Caco-2 (cell line): ENCODE measurements around the gene FES. TPM values are rescaled to one million over a fixed set of nuclear protein-coding genes. Genes with fewer than 3 reads are reported as not detected.

Source experiments
- BruUV-seq: library from RNA; stranded (reverse); fragments of 400-500 nt; replicated peaks from 2 replicates; lab custom pipeline; 2021; lab: Mats Ljungman, UMichigan
- CTCF ChIA-PET: fragments of 300-600 bp; sonication (Branson Sonifier 250); formaldehyde crosslinking; loops from one replicate; lab custom pipeline; 2022; ENCODE audit warnings: antibody characterized with exemption; lab: Charles Lee
- POLR2A ChIA-PET: fragments of 300-600 bp; sonication (Branson Sonifier 250); formaldehyde crosslinking; loops from one replicate; lab custom pipeline; 2022; ENCODE audit warnings: antibody characterized with exemption; lab: Charles Lee
- DNase-seq, 2 experiments: peaks; one replicate each; pipeline versions ENCODE4 v3.0.0 to v3.0.0-alpha.2; 2020 to 2022
- H3K27me3 ChIP-seq: replicated peaks from 2 replicates; pipeline ENCODE4 v1.6.0; 2011; ENCODE audit warnings: low read length; ENCODE audit not compliant: control insufficient read depth, insufficient read depth
- H3K36me3 ChIP-seq: 2 replicates; pipeline ENCODE4 v1.5.1; 2011; ENCODE audit warnings: low read length; ENCODE audit not compliant: control insufficient read depth, insufficient read depth
- H3K4me1 ChIP-seq: fragments of 250-450 bp; sonication (Bioruptor Pico); 2 replicates; pipeline ENCODE4 v1.5.1; 2020; ENCODE audit warnings: mild to moderate bottlenecking
- H3K4me3 ChIP-seq: 2 replicates; pipeline ENCODE4 v1.5.1; 2011; ENCODE audit warnings: low read depth, mild to moderate bottlenecking, control low read depth, low read length
- H3K9me3 ChIP-seq: fragments of 250-450 bp; sonication (Bioruptor Pico); 2 replicates; pipeline ENCODE4 v1.5.1; 2020; ENCODE audit warnings: mild to moderate bottlenecking, moderate library complexity
- H3K27ac Mint-ChIP-seq: one replicate; pipeline ENCODE4 v1.8.0; 2022; ENCODE audit warnings: mixed read lengths; ENCODE audit not compliant: unreplicated experiment
- H3K27me3 Mint-ChIP-seq: one replicate; pipeline ENCODE4 v1.8.0; 2022; ENCODE audit warnings: mixed read lengths; ENCODE audit not compliant: insufficient read depth, unreplicated experiment
- H3K36me3 Mint-ChIP-seq: one replicate; pipeline ENCODE4 v1.8.0; 2022; ENCODE audit warnings: mild to moderate bottlenecking, mixed read lengths; ENCODE audit not compliant: insufficient read depth, unreplicated experiment
- H3K4me1 Mint-ChIP-seq: one replicate; pipeline ENCODE4 v1.8.0; 2022; ENCODE audit warnings: low read depth, mixed read lengths; ENCODE audit not compliant: unreplicated experiment
- H3K4me3 Mint-ChIP-seq: one replicate; pipeline ENCODE4 v1.8.0; 2022; ENCODE audit warnings: mild to moderate bottlenecking, moderate library complexity, mixed read lengths; ENCODE audit not compliant: unreplicated experiment
- H3K9me3 Mint-ChIP-seq: one replicate; pipeline ENCODE4 v1.8.0; 2022; ENCODE audit warnings: mixed read lengths; ENCODE audit not compliant: unreplicated experiment
- intact Hi-C: fragments of 100-400 bp; cut with micrococcal nuclease; formaldehyde crosslinking; loops from one replicate; pipeline ENCODE4 v1.10.0; 2022; ENCODE audit not compliant: unreplicated experiment
- total RNA-seq: library from RNA; stranded (reverse); gene quantifications from 2 replicates; pipeline ENCODE4 v1.2.3, GENCODE V29; 2022
- TF ChIP-seq, protein P1 (sequence below), 2 experiments: fragments of 200-600 bp in 1 of 2; IDR thresholded peaks; 1 replicate in 1 of 2; 2 replicates in 1 of 2; pipeline versions ENCODE4 v1.5.1 to v1.8.0; 2011 to 2022; ENCODE audit warnings: antibody characterized with exemption in 1 of 2, control low read depth in 1 of 2, inconsistent platforms in 1 of 2, low read depth in 1 of 2, low read length in 1 of 2, mild to moderate bottlenecking in 1 of 2, moderate library complexity in 1 of 2; ENCODE audit not compliant: insufficient read depth in 1 of 2, severe bottlenecking in 1 of 2, unreplicated experiment in 1 of 2

Gene FES
- total RNA-seq, 1 experiment from 2014 or later = 1.7 TPM

DNA sequence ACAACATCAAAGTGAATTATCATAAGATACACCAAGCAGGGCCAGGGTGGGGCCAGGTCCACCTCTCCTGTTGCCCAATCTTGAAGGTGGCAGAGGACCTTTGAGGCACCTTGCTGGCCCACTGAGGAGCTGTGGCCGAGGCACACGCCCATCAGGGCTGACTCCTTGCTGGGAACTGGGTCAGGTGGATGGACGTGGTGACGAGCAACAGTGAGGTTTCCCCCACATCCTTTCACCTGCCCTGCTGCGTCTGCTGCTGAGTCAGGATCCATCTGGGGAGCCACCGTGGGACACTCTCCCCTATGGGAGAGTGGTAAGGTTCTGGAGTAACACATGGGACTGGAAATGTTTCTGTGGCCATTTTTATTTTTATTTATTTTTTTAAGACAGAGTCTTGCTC, 33.2 kb upstream of the FES start:
- Histone ChIP-seq H3K4me1 (peaks cover 6% of the 10 kb centered on the region; the same call in 1 of the 2 replicates), H3K36me3 (no peaks in the 10 kb centered on the region), H3K9me3 (no peaks in the 10 kb centered on the region), H3K4me3 (no peak overlapping the region), H3K27me3 (no peaks in the 10 kb centered on the region)
- BruUV-seq = no TSS peak
- Mint-ChIP-seq H3K4me1 (no peaks in the 10 kb centered on the region), H3K27me3 (no peaks in the 10 kb centered on the region), H3K27ac (no peak overlapping the region), H3K36me3 (no peaks in the 10 kb centered on the region), H3K4me3 (no peak overlapping the region), H3K9me3 (no peaks in the 10 kb centered on the region)
- DNase-seq = no peak
- intact Hi-C loops = no loop called here
- CTCF ChIA-PET = no interaction called here
- TF ChIP-seq, protein P1, sequence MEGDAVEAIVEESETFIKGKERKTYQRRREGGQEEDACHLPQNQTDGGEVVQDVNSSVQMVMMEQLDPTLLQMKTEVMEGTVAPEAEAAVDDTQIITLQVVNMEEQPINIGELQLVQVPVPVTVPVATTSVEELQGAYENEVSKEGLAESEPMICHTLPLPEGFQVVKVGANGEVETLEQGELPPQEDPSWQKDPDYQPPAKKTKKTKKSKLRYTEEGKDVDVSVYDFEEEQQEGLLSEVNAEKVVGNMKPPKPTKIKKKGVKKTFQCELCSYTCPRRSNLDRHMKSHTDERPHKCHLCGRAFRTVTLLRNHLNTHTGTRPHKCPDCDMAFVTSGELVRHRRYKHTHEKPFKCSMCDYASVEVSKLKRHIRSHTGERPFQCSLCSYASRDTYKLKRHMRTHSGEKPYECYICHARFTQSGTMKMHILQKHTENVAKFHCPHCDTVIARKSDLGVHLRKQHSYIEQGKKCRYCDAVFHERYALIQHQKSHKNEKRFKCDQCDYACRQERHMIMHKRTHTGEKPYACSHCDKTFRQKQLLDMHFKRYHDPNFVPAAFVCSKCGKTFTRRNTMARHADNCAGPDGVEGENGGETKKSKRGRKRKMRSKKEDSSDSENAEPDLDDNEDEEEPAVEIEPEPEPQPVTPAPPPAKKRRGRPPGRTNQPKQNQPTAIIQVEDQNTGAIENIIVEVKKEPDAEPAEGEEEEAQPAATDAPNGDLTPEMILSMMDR (IDR thresholded peaks at IDR 0.05; ENCODE audit: insufficient read depth in 1 of 2, low read depth in 1 of 2, low read length in 1 of 2, severe bottlenecking in 1 of 2, unreplicated experiment in 1 of 2) = no peak
- POLR2A ChIA-PET = no interaction called here

DNA sequence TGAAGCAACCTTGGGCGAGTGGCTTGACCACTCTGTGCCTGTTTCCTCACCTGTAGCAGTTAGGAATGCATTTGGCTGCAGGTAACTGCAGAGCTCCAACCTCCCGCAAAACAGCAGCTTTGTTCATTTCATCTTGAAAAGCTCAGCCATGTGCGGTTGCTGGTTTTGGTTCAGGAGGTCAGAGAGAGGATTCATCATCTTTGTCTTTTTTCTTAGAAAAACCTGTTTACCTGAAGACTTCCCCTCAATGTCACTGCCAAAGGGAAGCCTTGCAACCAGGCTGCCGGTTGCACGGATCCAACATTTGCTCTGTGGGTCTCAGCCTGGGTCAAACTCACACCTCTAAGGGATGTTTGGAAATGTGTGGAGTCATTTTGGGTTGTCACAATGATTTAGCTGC, 32.4 kb upstream of the FES start:
- H3K9me3 ChIP-seq = no peaks in the 10 kb centered on the region
- peaks cover 12% of the 10 kb centered on the region for H3K4me1 ChIP-seq
- TF ChIP-seq, protein P1 (IDR thresholded peaks at IDR 0.05; ENCODE audit: insufficient read depth in 1 of 2, low read depth in 1 of 2, low read length in 1 of 2, severe bottlenecking in 1 of 2, unreplicated experiment in 1 of 2) = no peak
- CTCF ChIA-PET = interaction anchor here (0.7 kb wide), 1 partner anchor 254 kb away, joined by 3 read pairs; no protein-coding TSS in a partner anchor
- no peak for DNase-seq
- Mint-ChIP-seq H3K9me3 (no peaks in the 10 kb centered on the region), H3K4me3 (no peak overlapping the region), H3K27ac (no peak overlapping the region), H3K36me3 (no peaks in the 10 kb centered on the region), H3K27me3 (no peaks in the 10 kb centered on the region), H3K4me1 (no peaks in the 10 kb centered on the region)
- no peak overlapping the region for H3K4me3 ChIP-seq
- BruUV-seq = no TSS peak
- POLR2A ChIA-PET = no interaction called here
- intact Hi-C loops = no loop called here
- H3K27me3 ChIP-seq = no peaks in the 10 kb centered on the region
- H3K36me3 ChIP-seq = no peaks in the 10 kb centered on the region

DNA sequence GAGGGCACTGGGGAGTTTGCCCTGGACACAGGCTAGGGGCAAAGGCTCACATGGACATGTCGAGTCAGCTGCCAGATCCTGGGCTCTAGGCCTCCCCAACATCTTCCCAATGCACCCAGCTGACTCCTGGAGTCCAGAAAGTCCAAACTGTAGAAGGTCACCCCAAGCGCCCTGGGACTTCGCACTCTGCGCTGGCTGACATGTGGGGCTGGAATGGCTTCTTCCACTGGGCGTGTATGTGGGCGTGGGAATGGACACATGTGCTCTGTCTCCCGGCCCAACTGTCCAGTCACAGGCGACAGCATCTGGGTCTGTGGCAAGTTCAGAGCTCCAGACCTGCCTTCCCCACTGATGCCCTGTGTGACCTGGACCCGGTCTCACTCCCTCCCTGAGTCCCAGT, 29.2 kb upstream of the FES start:
- no peak overlapping the region for H3K4me3 ChIP-seq
- no peaks in the 10 kb centered on the region for H3K9me3 Mint-ChIP-seq
- DNase-seq = no peak
- no TSS peak for BruUV-seq
- peaks cover 29% of the 10 kb centered on the region for H3K4me1 ChIP-seq
- TF ChIP-seq, protein P1 (IDR thresholded peaks at IDR 0.05; ENCODE audit: insufficient read depth in 1 of 2, low read depth in 1 of 2, low read length in 1 of 2, severe bottlenecking in 1 of 2, unreplicated experiment in 1 of 2) = no peak
- no peaks in the 10 kb centered on the region for H3K36me3 ChIP-seq
- H3K9me3 ChIP-seq = no peaks in the 10 kb centered on the region
- H3K4me1 Mint-ChIP-seq = peaks cover 7% of the 10 kb centered on the region
- H3K27ac Mint-ChIP-seq = no peak overlapping the region
- no peaks in the 10 kb centered on the region for H3K27me3 Mint-ChIP-seq
- H3K27me3 ChIP-seq = no peaks in the 10 kb centered on the region
- intact Hi-C loops = no loop called here
- H3K36me3 Mint-ChIP-seq = no peaks in the 10 kb centered on the region
- CTCF ChIA-PET = interaction anchor here (0.7 kb wide), 1 partner anchor 207 kb away, joined by 3 read pairs; no protein-coding TSS in a partner anchor
- no peak overlapping the region for H3K4me3 Mint-ChIP-seq
- POLR2A ChIA-PET = no interaction called here
